Hepatocyte (in vitro differentiated cells): Measurements from ENCODE around the gene GPRC5A. TPM values are rescaled to one million over a fixed set of nuclear protein-coding genes. Genes with fewer than 3 reads are reported as not detected.

ENCODE experiments used
- DNase-seq: peaks from one replicate; pipeline ENCODE4 v3.0.0-alpha.2; 2016; ENCODE audit warnings: low spot score
- H2AFZ ChIP-seq: fragments of 200-600 bp; sonication (generic); 2 replicates; pipeline ENCODE4 v1.6.0; 2016; ENCODE audit warnings: antibody characterized with exemption, mild to moderate bottlenecking
- H3K27ac ChIP-seq: fragments of 200-600 bp; sonication (generic); 2 replicates; pipeline ENCODE4 v1.5.1; 2016; ENCODE audit warnings: mild to moderate bottlenecking
- H3K27me3 ChIP-seq: fragments of 200-600 bp; sonication (generic); 2 replicates; pipeline ENCODE4 v1.6.1; 2016
- H3K36me3 ChIP-seq: fragments of 200-600 bp; sonication (generic); replicated peaks from 2 replicates; pipeline ENCODE4 v1.5.1; 2016; ENCODE audit warnings: low read depth; ENCODE audit not compliant: insufficient read depth
- H3K4me1 ChIP-seq: fragments of 200-600 bp; sonication (generic); 2 replicates; pipeline ENCODE4 v1.5.1; 2016; ENCODE audit warnings: mild to moderate bottlenecking, moderate library complexity; ENCODE audit not compliant: insufficient read depth
- H3K4me2 ChIP-seq: fragments of 200-600 bp; sonication (generic); 2 replicates; pipeline ENCODE4 v1.6.0; 2016
- H3K4me3 ChIP-seq: fragments of 200-600 bp; sonication (generic); 2 replicates; pipeline ENCODE4 v1.5.1; 2016; ENCODE audit warnings: mild to moderate bottlenecking
- H3K79me2 ChIP-seq: fragments of 200-600 bp; sonication (generic); 2 replicates; pipeline ENCODE4 v1.6.0; 2017; ENCODE audit warnings: mild to moderate bottlenecking
- H3K9me2 ChIP-seq: fragments of 200-600 bp; sonication (generic); replicated peaks from 2 replicates; pipeline ENCODE4 v1.6.0; 2017; ENCODE audit warnings: mild to moderate bottlenecking; ENCODE audit not compliant: insufficient read depth
- H3K9me3 ChIP-seq: fragments of 200-600 bp; sonication (generic); 2 replicates; pipeline ENCODE4 v1.5.1; 2016; ENCODE audit warnings: low read depth, mild to moderate bottlenecking
- H4K20me1 ChIP-seq: fragments of 200-600 bp; sonication (generic); 2 replicates; pipeline ENCODE4 v1.6.0; 2016; ENCODE audit warnings: mild to moderate bottlenecking; ENCODE audit not compliant: insufficient read depth, poor library complexity, severe bottlenecking
- EZH2 ChIP-seq: fragments of 200-600 bp; sonication (generic); IDR thresholded peaks from 2 replicates; pipeline ENCODE4 v1.6.1; 2016; ENCODE audit warnings: antibody characterized with exemption, mild to moderate bottlenecking, borderline replicate concordance
- EZH2phosphoT487 ChIP-seq: fragments of 200-600 bp; sonication (generic); IDR thresholded peaks from one replicate; pipeline ENCODE4 v1.6.1; 2018; ENCODE audit warnings: antibody characterized with exemption, mild to moderate bottlenecking, low read depth, moderate library complexity; ENCODE audit not compliant: unreplicated experiment, severe bottlenecking
- WGBS: methylation state at CpG from one replicate; pipeline ENCODE4 v1.1.6; 2016; ENCODE audit warnings: low lambda C conversion rate; ENCODE audit errors: missing lambda C conversion rate; 5-methylcytosine and 5-hydroxymethylcytosine counted together
- polyA plus RNA-seq: library from polyadenylated mRNA; unstranded; fragments of >200 nt; fragmentation: Nextera tagmentation; extraction: Ambion mirVana; gene quantifications from 2 replicates; pipeline ENCODE4 v1.2.1, GENCODE V29; 2016
- total RNA-seq: library from RNA; depleted of rRNA; stranded (reverse); fragments of >200 nt; gene quantifications from 2 replicates; pipeline ENCODE4 v1.2.3, GENCODE V29; 2014
- TF ChIP-seq, protein P1 (sequence below): fragments of 200-600 bp; sonication (generic); IDR thresholded peaks from 2 replicates; pipeline ENCODE4 v1.5.1; 2016; ENCODE audit warnings: antibody characterized with exemption, mild to moderate bottlenecking; ENCODE audit not compliant: poor library complexity

The GPRC5A gene
- total and polyA plus RNA-seq, 2 experiments from 2014 or later: 60.2 to 80.4 TPM

DNA sequence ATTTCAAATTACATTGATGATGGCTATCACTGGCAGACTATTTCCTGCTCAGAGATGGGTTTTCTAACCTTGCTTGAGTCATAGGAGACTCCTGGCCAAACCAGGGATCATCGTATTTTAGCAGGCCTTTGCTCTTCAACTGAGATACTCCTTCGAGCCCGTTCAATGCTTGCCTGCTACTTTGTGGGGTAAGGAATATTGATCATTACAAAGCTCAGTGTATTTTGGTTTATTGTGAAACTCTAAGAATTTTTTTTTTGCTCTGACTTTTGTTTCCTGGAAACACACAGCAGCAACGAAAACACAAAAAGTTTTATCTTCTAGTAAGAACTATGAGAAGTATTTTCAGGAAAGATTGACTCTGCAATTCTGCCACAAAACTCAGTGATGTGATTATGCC, 56.5 kb downstream of the GPRC5A start:
- Histone ChIP-seq H3K36me3 (no peaks in the 10 kb centered on the region), H3K4me1 (no peaks in the 10 kb centered on the region), H3K79me2 (no peaks in the 10 kb centered on the region), H3K4me3 (no peak overlapping the region), H2AFZ (no peak overlapping the region), H3K4me2 (no peak overlapping the region), H4K20me1 (no peaks in the 10 kb centered on the region), H3K27ac (no peak overlapping the region), H3K27me3 (no peaks in the 10 kb centered on the region), H3K9me2 (no peaks in the 10 kb centered on the region), H3K9me3 (no peaks in the 10 kb centered on the region)
- no peak for DNase-seq
- WGBS: 87% methylated on average over 4 of the region's 4 CpGs
- no peak for TF ChIP-seq EZH2phosphoT487
- TF ChIP-seq, protein P1, sequence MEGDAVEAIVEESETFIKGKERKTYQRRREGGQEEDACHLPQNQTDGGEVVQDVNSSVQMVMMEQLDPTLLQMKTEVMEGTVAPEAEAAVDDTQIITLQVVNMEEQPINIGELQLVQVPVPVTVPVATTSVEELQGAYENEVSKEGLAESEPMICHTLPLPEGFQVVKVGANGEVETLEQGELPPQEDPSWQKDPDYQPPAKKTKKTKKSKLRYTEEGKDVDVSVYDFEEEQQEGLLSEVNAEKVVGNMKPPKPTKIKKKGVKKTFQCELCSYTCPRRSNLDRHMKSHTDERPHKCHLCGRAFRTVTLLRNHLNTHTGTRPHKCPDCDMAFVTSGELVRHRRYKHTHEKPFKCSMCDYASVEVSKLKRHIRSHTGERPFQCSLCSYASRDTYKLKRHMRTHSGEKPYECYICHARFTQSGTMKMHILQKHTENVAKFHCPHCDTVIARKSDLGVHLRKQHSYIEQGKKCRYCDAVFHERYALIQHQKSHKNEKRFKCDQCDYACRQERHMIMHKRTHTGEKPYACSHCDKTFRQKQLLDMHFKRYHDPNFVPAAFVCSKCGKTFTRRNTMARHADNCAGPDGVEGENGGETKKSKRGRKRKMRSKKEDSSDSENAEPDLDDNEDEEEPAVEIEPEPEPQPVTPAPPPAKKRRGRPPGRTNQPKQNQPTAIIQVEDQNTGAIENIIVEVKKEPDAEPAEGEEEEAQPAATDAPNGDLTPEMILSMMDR: no peak
- no peak for TF ChIP-seq EZH2

DNA sequence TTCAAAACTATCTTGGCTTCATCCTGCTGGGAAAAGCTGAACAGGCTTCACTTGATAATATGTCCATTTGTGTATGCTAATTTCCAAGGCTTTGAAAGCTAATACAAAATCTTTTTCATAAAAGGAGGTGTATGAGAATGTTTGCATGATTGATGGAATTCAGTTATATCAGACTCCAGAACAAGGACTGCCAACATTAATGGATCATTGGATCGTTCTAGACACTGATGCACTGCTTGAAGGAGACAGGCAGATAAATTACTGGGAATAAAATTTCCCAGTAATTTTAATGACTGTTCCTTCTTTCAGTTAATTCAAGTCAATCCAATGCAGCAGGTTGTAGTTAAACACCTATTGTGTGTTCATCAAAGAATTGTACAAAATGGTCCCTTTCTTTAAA, 60.1 kb downstream of the GPRC5A start:
- no peak for DNase-seq
- H4K20me1 ChIP-seq: no peaks in the 10 kb centered on the region
- no peaks in the 10 kb centered on the region for H3K27me3 ChIP-seq
- no peaks in the 10 kb centered on the region for H3K9me2 ChIP-seq
- H3K9me3 ChIP-seq: no peaks in the 10 kb centered on the region
- H3K27ac ChIP-seq: no peak overlapping the region
- no peak overlapping the region for H3K4me3 ChIP-seq
- no peak for TF ChIP-seq EZH2phosphoT487
- TF ChIP-seq EZH2: no peak
- TF ChIP-seq, protein P1: no peak
- H3K4me1 ChIP-seq: no peaks in the 10 kb centered on the region
- no peaks in the 10 kb centered on the region for H3K36me3 ChIP-seq
- H3K79me2 ChIP-seq: no peaks in the 10 kb centered on the region
- H2AFZ ChIP-seq: no peak overlapping the region
- H3K4me2 ChIP-seq: no peak overlapping the region
- 88% methylated on average over 1 of the region's 1 CpG for WGBS

DNA sequence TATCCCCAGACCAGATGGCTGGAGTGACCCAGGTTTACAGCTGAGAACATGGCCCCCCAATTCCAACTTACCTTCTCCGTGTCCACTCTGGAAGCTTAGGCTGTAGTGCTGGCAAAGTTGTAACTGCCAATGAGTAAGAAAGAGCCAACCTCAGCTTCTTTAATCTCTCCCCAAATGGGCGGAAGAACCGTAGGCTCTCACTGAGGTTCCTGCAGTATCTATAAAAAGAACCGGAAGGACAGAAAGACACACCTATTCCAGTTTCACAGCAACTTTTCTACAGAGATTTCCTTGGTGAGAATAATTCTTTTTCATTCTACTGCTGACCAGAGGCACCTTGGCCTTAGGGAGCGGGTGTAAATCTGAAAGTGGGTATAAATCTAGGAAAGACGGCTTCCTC, 60.7 kb downstream of the GPRC5A start, which contains the start of gene GPRC5D:
TSS of gene GPRC5D (minus strand) at position 135 of the 400 bp plus-strand sequence. CDS start 1,786 bp downstream, outside the sequence.
- Histone ChIP-seq H3K36me3 (no peaks in the 10 kb centered on the region), H3K27me3 (no peaks in the 10 kb centered on the region), H3K9me2 (no peaks in the 10 kb centered on the region), H3K27ac (no peak within 1 kb of the TSS), H3K4me2 (no peak within 1 kb of the TSS), H3K9me3 (no peaks in the 10 kb centered on the region), H2AFZ (no peak within 1 kb of the TSS), H3K4me3 (no peak within 1 kb of the TSS), H3K79me2 (no peaks in the 10 kb centered on the region), H3K4me1 (no peaks in the 10 kb centered on the region), H4K20me1 (no peaks in the 10 kb centered on the region)
- DNase-seq: no peak
- TF ChIP-seq EZH2: no peak
- WGBS: 94% methylated on average over 6 of the region's 6 CpGs

DNA sequence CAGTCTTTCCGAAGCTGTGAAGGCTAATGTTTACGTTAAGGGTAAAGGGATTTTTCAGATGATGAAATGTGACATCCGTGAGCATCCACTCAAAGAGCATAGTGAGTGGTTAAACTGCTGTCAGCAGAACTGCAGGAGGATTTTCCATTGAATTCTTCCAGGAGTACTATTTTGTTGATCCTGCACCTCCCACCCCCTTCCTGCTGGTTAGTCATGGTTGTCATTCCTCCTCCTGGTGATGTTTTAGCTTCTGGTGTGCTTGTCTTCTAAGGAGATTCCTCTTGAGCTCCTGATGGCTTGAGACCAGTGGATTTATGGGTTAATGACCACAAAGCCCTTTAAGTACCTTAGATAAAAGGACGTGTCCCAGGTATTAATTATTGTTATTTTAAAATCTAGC, 63.0 kb downstream of the GPRC5A start:
- 46% methylated on average over 4 of the region's 4 CpGs for WGBS
- H3K4me3 ChIP-seq: no peak overlapping the region
- no peak for DNase-seq
- TF ChIP-seq, protein P1: no peak
- TF ChIP-seq EZH2 (no peak), EZH2phosphoT487 (no peak)
- no peaks in the 10 kb centered on the region for H3K27me3 ChIP-seq
- H2AFZ ChIP-seq: no peak overlapping the region
- H3K4me2 ChIP-seq: no peak overlapping the region
- H3K9me2 ChIP-seq: no peaks in the 10 kb centered on the region
- no peaks in the 10 kb centered on the region for H3K79me2 ChIP-seq
- H4K20me1 ChIP-seq: no peaks in the 10 kb centered on the region
- no peaks in the 10 kb centered on the region for H3K36me3 ChIP-seq
- H3K27ac ChIP-seq: no peak overlapping the region
- H3K4me1 ChIP-seq: no peaks in the 10 kb centered on the region
- no peaks in the 10 kb centered on the region for H3K9me3 ChIP-seq
